ENCODE results near the gene NHS. TPM values are rescaled to one million over a fixed set of nuclear protein-coding genes. Genes with fewer than 3 reads are reported as not detected.

The NHS gene
- total RNA-seq, 2 donors from 2014 or later, result 3.0 to 4.3 TPM

GRCh38 chrX:17713288-17713687, 338.3 kb downstream of the NHS start:
- DNase-seq, result no peak
- no peak for TF ChIP-seq CTCF (IDR thresholded peaks at IDR 0.05)
- Histone ChIP-seq H3K9me3 (no peaks in the 10 kb centered on the region), H3K36me3 (no peaks in the 10 kb centered on the region), H3K27ac (no peak overlapping the region), H3K9ac (ENCODE audit: low read depth in 2 of 2, low read length in 2 of 2) (no peak overlapping the region), H3K4me1 (no peaks in the 10 kb centered on the region), H3K27me3 (peaks cover 6% of the 10 kb centered on the region), H3K4me3 (no peak overlapping the region)
- intact Hi-C loops (cut with DNase I), result no loop called here

- intact Hi-C loops (cut with DNase I), result no loop called here
- H3K9me3 ChIP-seq, result no peaks in the 10 kb centered on the region
- H3K9ac ChIP-seq (ENCODE audit: low read depth in 2 of 2, low read length in 2 of 2), result no peak overlapping the region
- TF ChIP-seq CTCF (IDR thresholded peaks at IDR 0.05), result no peak
- no peaks in the 10 kb centered on the region for H3K36me3 ChIP-seq
- H3K27me3 ChIP-seq, result no peaks in the 10 kb centered on the region
- DNase-seq, result no peak
- no peak overlapping the region for H3K4me3 ChIP-seq
- no peak overlapping the region for H3K27ac ChIP-seq
- no peaks in the 10 kb centered on the region for H3K4me1 ChIP-seq
Observed at GRCh38 chrX:17718649-17719165, 343.7 kb downstream of the NHS start.

GRCh38 chrX:17719711-17720110, 344.7 kb downstream of the NHS start:
- H3K9ac ChIP-seq (ENCODE audit: low read depth in 2 of 2, low read length in 2 of 2), result no peak overlapping the region
- TF ChIP-seq CTCF (IDR thresholded peaks at IDR 0.05), result no peak
- H3K9me3 ChIP-seq, result no peaks in the 10 kb centered on the region
- intact Hi-C loops (cut with DNase I), result no loop called here
- H3K27me3 ChIP-seq, result no peaks in the 10 kb centered on the region
- no peaks in the 10 kb centered on the region for H3K4me1 ChIP-seq
- DNase-seq, result no peak
- H3K4me3 ChIP-seq, result no peak overlapping the region
- H3K27ac ChIP-seq, result no peak overlapping the region
- no peaks in the 10 kb centered on the region for H3K36me3 ChIP-seq

GRCh38 chrX:17721715-17722114, 346.7 kb downstream of the NHS start:
- Histone ChIP-seq H3K4me1 (no peaks in the 10 kb centered on the region), H3K36me3 (no peaks in the 10 kb centered on the region), H3K27me3 (no peaks in the 10 kb centered on the region), H3K9me3 (no peaks in the 10 kb centered on the region), H3K27ac (no peak overlapping the region), H3K9ac (ENCODE audit: low read depth in 2 of 2, low read length in 2 of 2) (no peak overlapping the region), H3K4me3 (no peak overlapping the region)
- TF ChIP-seq CTCF (IDR thresholded peaks at IDR 0.05), result no peak
- DNase-seq, result no peak
- intact Hi-C loops (cut with DNase I), result no loop called here

GRCh38 chrX:17725181-17725580, 350.2 kb downstream of the NHS start:
- DNase-seq, result no peak
- intact Hi-C loops (cut with DNase I), result no loop called here
- no peak overlapping the region for H3K27ac ChIP-seq
- no peak overlapping the region for H3K9ac ChIP-seq (ENCODE audit: low read depth in 2 of 2, low read length in 2 of 2)
- H3K4me1 ChIP-seq, result no peaks in the 10 kb centered on the region
- no peaks in the 10 kb centered on the region for H3K27me3 ChIP-seq
- no peak for TF ChIP-seq CTCF (IDR thresholded peaks at IDR 0.05)
- no peak overlapping the region for H3K4me3 ChIP-seq
- no peaks in the 10 kb centered on the region for H3K36me3 ChIP-seq
- no peaks in the 10 kb centered on the region for H3K9me3 ChIP-seq

Measured in colonic mucosa (tissue), 4 donors.